Measurements from ENCODE around the gene TPRX2. TPM values are rescaled to one million over a fixed set of nuclear protein-coding genes. Genes with fewer than 3 reads are reported as not detected.
A peak's percentile ranks its signal among the peaks of the same experiment; 100 is the strongest.

TPRX2 gene
- total RNA-seq, 1 donor from 2014 or later: not detected

GRCh38 chr19:47885067-47885463 is 26.0 kb downstream of the TPRX2 start:
- Histone ChIP-seq H3K36me3 (no peaks in the 10 kb centered on the region), H3K4me3 (no peak overlapping the region), H3K27ac (no peak overlapping the region), H3K4me1 (no peaks in the 10 kb centered on the region), H3K27me3 (ENCODE audit: low read depth) (peaks cover 4% of the 10 kb centered on the region), H3K9me3 (no peaks in the 10 kb centered on the region)
- DNase-seq: peak; percentile 4
- intact Hi-C loops (cut with DNase I): no loop called here
- TF ChIP-seq CTCF (IDR thresholded peaks at IDR 0.05): no peak
- peak in 1 of 2 donors; percentile 26 for ATAC-seq

- H3K27ac ChIP-seq: no peak within 1 kb of the TSS
- ATAC-seq (no peak), DNase-seq (no peak)
- H3K4me1 ChIP-seq: no peaks in the 10 kb centered on the region
- no peak for TF ChIP-seq CTCF (IDR thresholded peaks at IDR 0.05)
- H3K36me3 ChIP-seq: no peaks in the 10 kb centered on the region
- no peaks in the 10 kb centered on the region for H3K9me3 ChIP-seq
- intact Hi-C loops (cut with DNase I): no loop called here
- H3K4me3 ChIP-seq: no peak within 1 kb of the TSS
- peaks cover 4% of the 10 kb centered on the region for H3K27me3 ChIP-seq (ENCODE audit: low read depth)
Measured at GRCh38 chr19:47886010-47886559, 27.1 kb downstream of the TPRX2 start, which contains the start of gene SULT2A1. TSS of gene SULT2A1 (minus strand) at chr19:47886315. CDS start at chr19:47886257, 58 bp downstream.

GRCh38 chr19:47890865-47891621 is 32.0 kb downstream of the TPRX2 start:
- no peaks in the 10 kb centered on the region for H3K9me3 ChIP-seq
- intact Hi-C loops (cut with DNase I): no loop called here
- no peak for TF ChIP-seq CTCF (IDR thresholded peaks at IDR 0.05)
- ATAC-seq (no peak), DNase-seq (no peak)
- peaks cover 4% of the 10 kb centered on the region for H3K27me3 ChIP-seq (ENCODE audit: low read depth)
- no peaks in the 10 kb centered on the region for H3K4me1 ChIP-seq
- no peaks in the 10 kb centered on the region for H3K36me3 ChIP-seq
- H3K4me3 ChIP-seq: no peak overlapping the region
- H3K27ac ChIP-seq: no peak overlapping the region

GRCh38 chr19:47891622-47891922 is 32.5 kb downstream of the TPRX2 start:
- TF ChIP-seq CTCF (IDR thresholded peaks at IDR 0.05): no peak
- H3K36me3 ChIP-seq: no peaks in the 10 kb centered on the region
- H3K27me3 ChIP-seq (ENCODE audit: low read depth): peaks cover 4% of the 10 kb centered on the region
- no peaks in the 10 kb centered on the region for H3K4me1 ChIP-seq
- no peaks in the 10 kb centered on the region for H3K9me3 ChIP-seq
- no peak for ATAC-seq
- no peak for DNase-seq
- no peak overlapping the region for H3K4me3 ChIP-seq
- no peak overlapping the region for H3K27ac ChIP-seq
- intact Hi-C loops (cut with DNase I): no loop called here

GRCh38 chr19:47891923-47892666 is 33.1 kb downstream of the TPRX2 start:
- no peaks in the 10 kb centered on the region for H3K36me3 ChIP-seq
- peak in 1 of 2 donors; percentile 21 for ATAC-seq
- no peak overlapping the region for H3K27ac ChIP-seq
- no peak for DNase-seq
- no peaks in the 10 kb centered on the region for H3K4me1 ChIP-seq
- intact Hi-C loops (cut with DNase I): no loop called here
- no peaks in the 10 kb centered on the region for H3K9me3 ChIP-seq
- no peak for TF ChIP-seq CTCF (IDR thresholded peaks at IDR 0.05)
- H3K4me3 ChIP-seq: no peak overlapping the region
- H3K27me3 ChIP-seq (ENCODE audit: low read depth): peaks cover 2% of the 10 kb centered on the region
